ENCODE results near the gene MYCBPAP.
A peak's percentile ranks its signal among the peaks of the same experiment; 100 is the strongest.

MYCBPAP gene

GRCh38 chr17:50564916-50565315 lies 56.7 kb downstream of the MYCBPAP start:
- no peaks in the 10 kb centered on the region for H3K9me3 Mint-ChIP-seq
- H3K4me3 Mint-ChIP-seq: no peak overlapping the region
- DNase-seq (no peak), ATAC-seq (replicated peaks) (no peak)
- H3K4me1 Mint-ChIP-seq (ENCODE audit: low read depth in 2 of 2): peaks cover 17 to 18% of the 10 kb centered on the region in 2 donors
- peaks cover 67 to 79% of the 10 kb centered on the region in 2 donors for H3K27me3 Mint-ChIP-seq
- H3K27ac Mint-ChIP-seq: no peak overlapping the region
- H3K36me3 Mint-ChIP-seq (ENCODE audit: insufficient read depth): peaks cover 2% of the 10 kb centered on the region

DNA sequence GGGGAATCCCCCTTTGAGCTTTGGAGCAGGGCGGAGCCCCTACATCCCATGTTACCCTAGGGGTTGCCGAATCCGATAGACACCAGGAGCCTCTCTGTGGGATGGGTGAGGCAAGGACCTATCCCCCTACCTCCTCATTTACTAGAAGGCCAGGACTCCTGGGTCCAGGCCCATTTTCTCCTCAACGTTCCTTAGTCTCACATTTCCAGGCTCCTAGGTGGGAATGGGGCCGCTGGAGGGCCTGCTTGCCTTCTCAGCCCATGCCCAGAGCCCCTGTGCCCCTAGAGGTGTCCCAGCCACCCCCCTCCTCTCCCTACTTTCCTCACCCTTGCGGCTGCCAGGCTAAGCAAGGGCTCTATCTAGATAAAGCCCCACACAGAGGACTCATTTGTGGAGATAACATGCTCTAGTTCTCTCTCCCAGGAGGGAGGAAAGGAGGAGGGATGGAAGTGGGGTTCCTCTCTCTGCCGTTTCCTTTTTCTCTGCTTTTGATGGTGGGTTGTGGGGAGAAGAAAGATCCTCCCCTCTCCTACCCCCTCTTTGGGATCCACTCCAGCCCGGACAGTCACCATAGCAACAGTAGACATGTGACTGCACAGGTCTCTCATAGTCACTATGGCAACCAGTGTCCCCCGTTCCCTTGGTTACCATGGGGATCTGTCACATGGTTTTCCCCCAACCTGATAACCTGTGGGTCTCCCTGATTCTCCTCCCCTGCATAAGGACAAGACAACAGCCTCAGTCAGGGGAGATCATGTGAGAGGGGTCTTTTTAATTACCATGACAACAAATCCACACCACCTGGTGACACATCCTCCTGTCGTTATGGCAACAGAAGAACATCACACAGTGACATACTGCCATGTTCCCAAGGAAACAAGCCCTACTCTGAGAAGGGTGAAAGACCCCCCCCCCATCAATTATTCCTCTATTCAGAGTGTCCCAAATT lies 57.4 kb downstream of the MYCBPAP start:
- Mint-ChIP-seq H3K4me3 (no peak overlapping the region), H3K4me1 (ENCODE audit: low read depth in 2 of 2) (peaks cover 14% of the 10 kb centered on the region in 2 donors), H3K9me3 (no peaks in the 10 kb centered on the region), H3K27me3 (peaks cover 65 to 81% of the 10 kb centered on the region in 2 donors), H3K27ac (peak overlapping the region; percentile 38 to 66), H3K36me3 (ENCODE audit: insufficient read depth) (peaks cover 2% of the 10 kb centered on the region)
- DNase-seq (peak in 1 of 3 experiments; percentile 15), ATAC-seq (replicated peaks) (peak; percentile 55)

DNA sequence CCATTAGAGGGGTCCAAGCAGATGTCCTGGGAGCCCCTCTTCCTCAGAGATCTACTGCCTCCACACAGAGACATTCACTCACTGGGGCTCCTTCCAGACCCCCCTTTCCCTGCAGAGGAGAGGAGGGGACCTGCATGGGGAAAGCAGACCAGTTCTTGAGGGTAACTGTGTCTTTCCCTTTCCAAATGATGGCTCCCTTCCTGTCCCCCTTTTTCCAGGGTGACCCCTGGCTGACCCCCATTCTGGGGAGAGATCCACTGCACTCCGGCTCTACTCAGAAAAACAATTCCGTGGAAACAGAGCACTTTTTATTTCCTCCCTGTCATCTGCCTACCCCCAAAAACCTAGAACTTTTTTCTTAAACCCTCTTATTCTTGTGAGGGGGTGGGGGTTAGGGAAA lies 58.6 kb downstream of the MYCBPAP start:
- no peak for ATAC-seq (replicated peaks)
- H3K9me3 Mint-ChIP-seq: no peaks in the 10 kb centered on the region
- DNase-seq: no peak
- peaks cover 14% of the 10 kb centered on the region in 2 donors for H3K4me1 Mint-ChIP-seq (ENCODE audit: low read depth in 2 of 2)
- H3K27ac Mint-ChIP-seq: peak overlapping the region in 1 of 2 donors; percentile 66
- H3K27me3 Mint-ChIP-seq: peaks cover 75 to 91% of the 10 kb centered on the region in 2 donors
- H3K4me3 Mint-ChIP-seq: no peak overlapping the region
- peaks cover 2% of the 10 kb centered on the region for H3K36me3 Mint-ChIP-seq (ENCODE audit: insufficient read depth)

DNA sequence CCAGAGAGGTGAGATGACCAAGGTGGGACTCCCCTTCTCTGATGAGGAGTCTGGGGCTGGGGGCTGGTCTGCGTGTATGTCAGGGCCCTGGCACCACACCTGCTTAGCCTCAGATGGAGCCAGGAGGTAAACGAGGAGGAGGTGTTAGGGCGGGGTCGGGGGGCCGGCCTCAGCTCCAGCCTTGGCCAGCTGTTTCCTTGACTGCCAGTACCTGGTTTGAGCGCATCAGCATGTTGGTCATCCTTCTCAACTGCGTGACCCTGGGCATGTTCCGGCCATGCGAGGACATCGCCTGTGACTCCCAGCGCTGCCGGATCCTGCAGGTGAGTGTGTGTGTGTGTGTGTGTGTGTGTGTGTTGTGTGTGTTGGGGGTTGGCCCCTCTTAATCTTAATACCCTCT lies 60.4 kb downstream of the MYCBPAP start:
- H3K4me1 Mint-ChIP-seq (ENCODE audit: low read depth in 2 of 2): peaks cover 8% of the 10 kb centered on the region in 2 donors
- peaks cover 68 to 83% of the 10 kb centered on the region in 2 donors for H3K27me3 Mint-ChIP-seq
- no peak for DNase-seq
- H3K9me3 Mint-ChIP-seq: no peaks in the 10 kb centered on the region
- no peak overlapping the region for H3K4me3 Mint-ChIP-seq
- ATAC-seq (replicated peaks): no peak
- H3K27ac Mint-ChIP-seq: no peak overlapping the region
- H3K36me3 Mint-ChIP-seq (ENCODE audit: insufficient read depth): no peaks in the 10 kb centered on the region

- Mint-ChIP-seq H3K27ac (no peak overlapping the region), H3K9me3 (no peaks in the 10 kb centered on the region), H3K4me1 (ENCODE audit: low read depth in 2 of 2) (peaks cover 8% of the 10 kb centered on the region in 2 donors), H3K4me3 (no peak overlapping the region), H3K27me3 (peaks cover 59 to 82% of the 10 kb centered on the region in 2 donors), H3K36me3 (ENCODE audit: insufficient read depth) (no peaks in the 10 kb centered on the region)
- DNase-seq (no peak), ATAC-seq (replicated peaks) (no peak)
These were observed 61.4 kb downstream of the MYCBPAP start for GRCh38 chr17:50569592-50569991.

- ATAC-seq (replicated peaks): no peak
- H3K9me3 Mint-ChIP-seq: no peaks in the 10 kb centered on the region
- peaks cover 54 to 82% of the 10 kb centered on the region in 2 donors for H3K27me3 Mint-ChIP-seq
- DNase-seq: no peak
- peaks cover 3% of the 10 kb centered on the region for H3K36me3 Mint-ChIP-seq (ENCODE audit: insufficient read depth)
- H3K4me3 Mint-ChIP-seq: no peak overlapping the region
- H3K4me1 Mint-ChIP-seq (ENCODE audit: low read depth in 2 of 2): peaks cover 6% of the 10 kb centered on the region in 2 donors
- peak overlapping the region in 1 of 2 donors; percentile 58 for H3K27ac Mint-ChIP-seq
These were observed 61.8 kb downstream of the MYCBPAP start for GRCh38 chr17:50570032-50570431.

GRCh38 chr17:50570528-50570927 lies 62.3 kb downstream of the MYCBPAP start:
- H3K4me3 Mint-ChIP-seq: no peak overlapping the region
- ATAC-seq (replicated peaks): no peak
- peak overlapping the region in 1 of 2 donors; percentile 58 for H3K27ac Mint-ChIP-seq
- peaks cover 5% of the 10 kb centered on the region for H3K36me3 Mint-ChIP-seq (ENCODE audit: insufficient read depth)
- H3K4me1 Mint-ChIP-seq (ENCODE audit: low read depth in 2 of 2): peaks cover 4% of the 10 kb centered on the region in 2 donors
- no peak for DNase-seq
- H3K9me3 Mint-ChIP-seq: no peaks in the 10 kb centered on the region
- peaks cover 49 to 77% of the 10 kb centered on the region in 2 donors for H3K27me3 Mint-ChIP-seq

DNA sequence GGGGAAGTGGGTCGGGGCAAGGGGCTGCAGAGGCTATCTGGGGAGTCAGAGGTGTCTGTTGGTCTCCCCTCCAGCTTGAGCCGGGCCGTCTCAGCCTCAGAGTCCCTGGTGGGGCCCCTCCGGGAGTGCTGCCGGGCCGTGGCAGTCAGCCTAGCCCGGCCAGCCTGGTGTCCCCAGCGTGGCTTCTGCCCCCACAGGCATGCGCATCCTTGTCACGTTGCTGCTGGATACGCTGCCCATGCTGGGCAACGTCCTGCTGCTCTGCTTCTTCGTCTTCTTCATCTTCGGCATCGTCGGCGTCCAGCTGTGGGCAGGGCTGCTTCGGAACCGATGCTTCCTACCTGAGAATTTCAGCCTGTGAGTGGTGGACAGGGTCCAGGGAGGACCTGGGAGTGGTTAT lies 63.4 kb downstream of the MYCBPAP start:
- H3K4me3 Mint-ChIP-seq: no peak overlapping the region
- peaks cover 38 to 74% of the 10 kb centered on the region in 2 donors for H3K27me3 Mint-ChIP-seq
- H3K9me3 Mint-ChIP-seq: no peaks in the 10 kb centered on the region
- no peak overlapping the region for H3K27ac Mint-ChIP-seq
- H3K36me3 Mint-ChIP-seq (ENCODE audit: insufficient read depth): peaks cover 5% of the 10 kb centered on the region
- DNase-seq: no peak
- ATAC-seq (replicated peaks): no peak
- peaks cover under 1 to 4% of the 10 kb centered on the region in 2 donors for H3K4me1 Mint-ChIP-seq (ENCODE audit: low read depth in 2 of 2)

GRCh38 chr17:50572541-50572940 lies 64.3 kb downstream of the MYCBPAP start:
- H3K36me3 Mint-ChIP-seq (ENCODE audit: insufficient read depth): peaks cover 5% of the 10 kb centered on the region
- ATAC-seq (replicated peaks): no peak
- no peaks in the 10 kb centered on the region for H3K9me3 Mint-ChIP-seq
- no peak overlapping the region for H3K4me3 Mint-ChIP-seq
- no peak overlapping the region for H3K27ac Mint-ChIP-seq
- peaks cover 29 to 74% of the 10 kb centered on the region in 2 donors for H3K27me3 Mint-ChIP-seq
- peaks cover 2 to 4% of the 10 kb centered on the region in 2 donors for H3K4me1 Mint-ChIP-seq (ENCODE audit: low read depth in 2 of 2)
- no peak for DNase-seq

GRCh38 chr17:50573866-50574611 lies 65.8 kb downstream of the MYCBPAP start:
- H3K36me3 Mint-ChIP-seq (ENCODE audit: insufficient read depth): peaks cover 5% of the 10 kb centered on the region
- ATAC-seq (replicated peaks): no peak
- H3K4me1 Mint-ChIP-seq (ENCODE audit: low read depth in 2 of 2): peaks cover 0 to 2% of the 10 kb centered on the region in 2 donors
- H3K4me3 Mint-ChIP-seq: no peak overlapping the region
- DNase-seq: no peak
- peaks cover 25 to 77% of the 10 kb centered on the region in 2 donors for H3K27me3 Mint-ChIP-seq
- no peak overlapping the region for H3K27ac Mint-ChIP-seq
- no peaks in the 10 kb centered on the region for H3K9me3 Mint-ChIP-seq

DNA sequence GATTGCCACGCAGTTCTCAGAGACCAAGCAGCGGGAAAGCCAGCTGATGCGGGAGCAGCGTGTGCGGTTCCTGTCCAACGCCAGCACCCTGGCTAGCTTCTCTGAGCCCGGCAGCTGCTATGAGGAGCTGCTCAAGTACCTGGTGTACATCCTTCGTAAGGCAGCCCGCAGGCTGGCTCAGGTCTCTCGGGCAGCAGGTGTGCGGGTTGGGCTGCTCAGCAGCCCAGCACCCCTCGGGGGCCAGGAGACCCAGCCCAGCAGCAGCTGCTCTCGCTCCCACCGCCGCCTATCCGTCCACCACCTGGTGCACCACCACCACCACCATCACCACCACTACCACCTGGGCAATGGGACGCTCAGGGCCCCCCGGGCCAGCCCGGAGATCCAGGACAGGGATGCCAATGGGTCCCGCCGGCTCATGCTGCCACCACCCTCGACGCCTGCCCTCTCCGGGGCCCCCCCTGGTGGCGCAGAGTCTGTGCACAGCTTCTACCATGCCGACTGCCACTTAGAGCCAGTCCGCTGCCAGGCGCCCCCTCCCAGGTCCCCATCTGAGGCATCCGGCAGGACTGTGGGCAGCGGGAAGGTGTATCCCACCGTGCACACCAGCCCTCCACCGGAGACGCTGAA lies 67.5 kb downstream of the MYCBPAP start:
- H3K4me3 Mint-ChIP-seq: no peak overlapping the region
- no peak overlapping the region for H3K27ac Mint-ChIP-seq
- no peaks in the 10 kb centered on the region for H3K9me3 Mint-ChIP-seq
- ATAC-seq (replicated peaks) (no peak), DNase-seq (no peak)
- H3K36me3 Mint-ChIP-seq (ENCODE audit: insufficient read depth): peaks cover 5% of the 10 kb centered on the region
- H3K4me1 Mint-ChIP-seq (ENCODE audit: low read depth in 2 of 2): peaks cover 0 to 2% of the 10 kb centered on the region in 2 donors
- H3K27me3 Mint-ChIP-seq: peaks cover 30 to 77% of the 10 kb centered on the region in 2 donors

DNA sequence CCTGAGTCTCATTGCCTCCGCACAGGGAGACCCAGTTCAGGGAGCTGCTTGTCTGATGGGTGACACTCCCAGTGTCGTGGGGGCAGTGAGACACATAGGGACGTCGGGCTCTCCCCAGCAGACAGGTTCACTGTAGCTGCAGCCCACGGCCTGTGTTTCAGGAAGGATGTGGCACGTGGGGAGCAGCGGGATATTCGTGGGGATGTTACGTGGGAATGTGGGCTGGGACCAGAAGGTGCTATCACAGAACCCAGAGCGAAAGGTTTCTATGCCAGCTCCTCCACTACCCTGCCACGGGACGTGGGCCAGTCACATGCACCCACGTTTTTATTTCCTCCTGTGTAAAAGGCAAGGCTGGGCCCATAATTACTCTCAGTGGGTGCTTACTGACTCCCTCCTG lies 68.6 kb downstream of the MYCBPAP start:
- peaks cover 0 to 2% of the 10 kb centered on the region in 2 donors for H3K4me1 Mint-ChIP-seq (ENCODE audit: low read depth in 2 of 2)
- no peak for ATAC-seq (replicated peaks)
- peaks cover 31 to 77% of the 10 kb centered on the region in 2 donors for H3K27me3 Mint-ChIP-seq
- H3K36me3 Mint-ChIP-seq (ENCODE audit: insufficient read depth): peaks cover 5% of the 10 kb centered on the region
- no peak overlapping the region for H3K27ac Mint-ChIP-seq
- H3K9me3 Mint-ChIP-seq: no peaks in the 10 kb centered on the region
- DNase-seq: no peak
- H3K4me3 Mint-ChIP-seq: no peak overlapping the region

DNA sequence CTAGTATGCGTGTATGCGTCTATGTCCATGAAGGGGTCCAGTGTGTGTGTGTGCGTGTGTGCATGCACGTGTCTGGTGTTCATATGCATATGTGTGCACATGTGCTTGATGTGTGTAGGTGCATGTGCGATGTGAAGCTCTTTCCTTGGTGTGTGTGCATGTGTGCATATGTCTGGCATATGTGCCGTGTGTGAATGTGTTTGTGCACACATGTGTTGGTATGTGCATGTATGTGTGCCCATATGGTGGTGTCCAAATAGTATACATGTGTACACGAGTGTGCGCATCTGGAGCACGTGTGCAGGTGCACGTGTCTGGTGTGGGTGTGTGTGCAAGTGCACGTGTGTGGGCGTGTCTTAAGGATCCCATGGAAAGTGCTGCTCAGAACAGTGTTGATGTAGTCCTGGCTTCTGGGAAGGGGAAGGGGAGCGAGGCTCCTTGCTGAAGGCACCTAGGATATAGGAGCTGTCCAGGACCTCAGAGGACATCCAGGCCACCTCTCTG lies 69.3 kb downstream of the MYCBPAP start:
- Mint-ChIP-seq H3K36me3 (ENCODE audit: insufficient read depth) (peaks cover 5% of the 10 kb centered on the region), H3K27me3 (peaks cover 31 to 77% of the 10 kb centered on the region in 2 donors), H3K4me1 (ENCODE audit: low read depth in 2 of 2) (peaks cover 0 to 2% of the 10 kb centered on the region in 2 donors), H3K4me3 (no peak overlapping the region), H3K27ac (no peak overlapping the region), H3K9me3 (no peaks in the 10 kb centered on the region)
- ATAC-seq (replicated peaks) (no peak), DNase-seq (no peak)

Data from effector memory CD8-positive, alpha-beta T cell (primary cell).